GM18520 (cell line): ENCODE data around the gene TUBB3.
"Not testable (repeated sequence)": the region's sequence is repeated elsewhere in the genome, so short reads cannot be mapped to it uniquely, and the experiment has no call there.

Source experiments
- ATAC-seq: cut with Tn5 transposase; IDR thresholded peaks from one replicate; pipeline ENCODE4 v1.9.1; 2021; ENCODE audit not compliant: unreplicated experiment

TUBB3 gene

DNA sequence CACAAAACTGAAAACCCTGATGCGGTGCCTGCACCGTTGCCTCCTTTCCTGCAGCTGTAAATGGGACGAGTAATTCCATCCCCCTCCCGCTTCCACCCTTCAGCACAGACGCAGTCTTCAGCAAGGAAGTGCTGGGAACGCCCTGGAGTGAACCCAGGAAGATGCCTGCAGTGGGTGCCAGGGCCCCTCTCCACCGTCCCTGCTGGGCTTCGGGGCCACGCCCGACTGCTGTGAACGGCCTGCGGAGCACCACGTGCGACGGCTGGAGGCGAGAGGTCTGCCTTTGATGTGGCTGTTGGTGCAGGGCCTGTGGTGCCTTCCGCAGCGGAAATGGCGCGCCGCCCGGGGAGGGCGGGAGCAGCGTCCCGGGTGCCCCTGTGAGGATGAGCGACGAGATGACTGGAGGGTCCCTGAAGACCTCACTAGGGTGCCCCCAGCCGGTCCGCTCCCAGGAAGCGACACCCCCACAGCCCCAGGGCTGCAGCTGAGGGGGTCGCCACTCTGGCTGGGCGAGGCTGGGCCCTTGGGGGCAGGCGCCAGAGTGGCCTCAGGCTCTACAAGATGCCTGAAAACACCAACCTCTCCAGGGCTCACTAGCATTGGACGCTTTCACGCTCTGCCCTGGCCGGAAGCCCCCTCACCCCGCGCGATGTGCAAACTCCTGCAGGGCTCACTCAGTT, 5.2 kb upstream of the TUBB3 start:
- peak; percentile 67 for ATAC-seq

- ATAC-seq, result no peak
These were observed 4.4 kb upstream of the TUBB3 start, which contains the start of gene MC1R for GRCh38 chr16:89918453-89919347. Gene MC1R, plus strand, starts transcription at chr16:89918862. Its CDS starts 397 bp downstream, at chr16:89919259.

DNA sequence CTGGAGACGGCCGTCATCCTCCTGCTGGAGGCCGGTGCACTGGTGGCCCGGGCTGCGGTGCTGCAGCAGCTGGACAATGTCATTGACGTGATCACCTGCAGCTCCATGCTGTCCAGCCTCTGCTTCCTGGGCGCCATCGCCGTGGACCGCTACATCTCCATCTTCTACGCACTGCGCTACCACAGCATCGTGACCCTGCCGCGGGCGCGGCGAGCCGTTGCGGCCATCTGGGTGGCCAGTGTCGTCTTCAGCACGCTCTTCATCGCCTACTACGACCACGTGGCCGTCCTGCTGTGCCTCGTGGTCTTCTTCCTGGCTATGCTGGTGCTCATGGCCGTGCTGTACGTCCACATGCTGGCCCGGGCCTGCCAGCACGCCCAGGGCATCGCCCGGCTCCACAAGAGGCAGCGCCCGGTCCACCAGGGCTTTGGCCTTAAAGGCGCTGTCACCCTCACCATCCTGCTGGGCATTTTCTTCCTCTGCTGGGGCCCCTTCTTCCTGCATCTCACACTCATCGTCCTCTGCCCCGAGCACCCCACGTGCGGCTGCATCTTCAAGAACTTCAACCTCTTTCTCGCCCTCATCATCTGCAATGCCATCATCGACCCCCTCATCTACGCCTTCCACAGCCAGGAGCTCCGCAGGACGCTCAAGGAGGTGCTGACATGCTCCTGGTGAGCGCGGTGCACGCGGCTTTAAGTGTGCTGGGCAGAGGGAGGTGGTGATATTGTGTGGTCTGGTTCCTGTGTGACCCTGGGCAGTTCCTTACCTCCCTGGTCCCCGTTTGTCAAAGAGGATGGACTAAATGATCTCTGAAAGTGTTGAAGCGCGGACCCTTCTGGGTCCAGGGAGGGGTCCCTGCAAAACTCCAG, 3.4 kb upstream of the TUBB3 start:
- no peak for ATAC-seq

GRCh38 chr16:89920723-89921122, 2.4 kb upstream of the TUBB3 start:
- no peak for ATAC-seq

DNA sequence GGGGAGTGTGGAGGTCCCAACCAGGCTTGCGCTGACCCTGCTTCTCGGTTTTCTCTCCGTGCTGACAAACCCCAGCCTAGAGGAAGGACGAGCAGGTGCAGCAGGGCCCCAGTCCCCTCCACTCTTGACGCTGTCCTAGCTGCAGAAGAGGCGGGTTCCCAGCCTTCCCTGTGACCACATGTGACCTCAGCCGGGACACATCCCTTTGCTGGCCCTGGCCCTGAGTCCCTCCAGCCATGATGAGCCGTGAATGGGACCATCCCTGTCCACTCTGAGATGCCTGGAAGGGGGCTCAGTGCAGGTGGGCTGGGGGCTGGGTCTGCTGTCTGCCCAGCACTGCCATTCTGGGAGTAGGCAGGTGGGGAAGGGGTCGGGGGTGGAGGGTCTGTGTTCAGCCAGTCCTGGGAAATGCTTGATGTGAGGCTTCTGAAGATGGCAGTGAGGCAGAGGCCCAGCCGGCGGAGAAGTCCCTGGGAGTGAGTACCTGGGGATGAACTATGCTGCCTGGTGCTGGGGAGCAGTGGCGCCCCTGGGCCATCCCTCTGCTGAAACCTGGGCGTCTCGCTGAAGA, 1.9 kb upstream of the TUBB3 start:
- ATAC-seq, result no peak

DNA sequence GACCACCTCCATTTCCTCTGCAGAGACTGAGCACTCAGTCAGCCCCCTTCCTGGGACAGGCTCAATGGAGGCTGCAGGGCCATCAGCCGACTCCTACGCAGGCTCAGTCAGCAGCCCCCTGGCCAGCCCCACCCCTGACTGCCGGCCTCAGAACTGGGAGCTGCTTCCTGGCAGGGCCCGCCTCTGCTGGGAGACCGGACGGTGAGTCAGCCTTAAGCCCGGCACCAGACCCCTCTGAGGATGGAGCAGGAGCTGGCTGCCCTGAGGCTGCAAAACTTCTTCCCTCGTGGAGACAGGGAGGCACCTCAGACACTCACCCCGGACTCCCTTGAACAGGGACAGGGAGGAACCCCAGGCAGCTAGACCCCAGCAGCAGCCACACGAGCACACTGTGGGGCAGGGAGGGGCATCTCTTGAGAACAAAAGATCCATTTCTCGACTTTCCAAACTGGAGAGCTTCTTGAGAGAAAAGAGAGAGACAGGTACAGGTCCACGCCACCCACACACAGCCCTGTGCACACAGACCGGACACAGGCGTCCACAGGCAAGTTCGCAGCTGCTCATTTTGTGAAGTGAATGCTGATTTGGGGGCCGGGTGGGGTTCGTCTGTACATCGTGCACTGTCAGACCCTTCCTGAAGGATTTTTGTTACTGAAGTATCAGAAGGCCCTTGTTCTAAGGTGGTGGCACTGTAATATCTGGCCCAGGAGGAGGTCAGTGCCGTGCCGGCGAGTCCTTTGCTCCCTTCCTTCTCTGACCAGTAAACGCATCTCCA, 1.3 kb upstream of the TUBB3 start:
- no peak for ATAC-seq

DNA sequence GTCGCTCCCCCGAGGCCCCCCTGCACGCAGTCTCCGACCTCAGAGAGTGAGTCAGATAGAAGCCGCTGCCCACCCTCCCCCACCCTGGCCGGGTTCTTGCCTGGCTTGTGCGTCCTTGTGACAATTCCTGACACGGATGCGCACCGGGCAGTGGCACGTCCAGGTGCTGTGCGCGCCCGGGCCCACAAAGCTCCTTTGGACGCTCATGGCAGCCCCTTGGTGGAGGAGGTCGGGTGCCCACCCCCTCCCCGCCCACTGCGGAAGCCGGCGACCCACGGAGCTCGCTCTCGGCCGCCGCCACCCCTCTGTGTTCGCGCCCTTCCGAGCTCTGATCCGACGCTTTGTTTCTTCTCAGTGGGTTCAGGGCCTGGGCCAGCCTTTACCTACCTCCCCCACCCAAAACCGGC, 662 bp upstream of the TUBB3 start:
- ATAC-seq, result no peak

- no peak for ATAC-seq
These were observed 626 bp downstream of the TUBB3 start for GRCh38 chr16:89923640-89924296.

DNA sequence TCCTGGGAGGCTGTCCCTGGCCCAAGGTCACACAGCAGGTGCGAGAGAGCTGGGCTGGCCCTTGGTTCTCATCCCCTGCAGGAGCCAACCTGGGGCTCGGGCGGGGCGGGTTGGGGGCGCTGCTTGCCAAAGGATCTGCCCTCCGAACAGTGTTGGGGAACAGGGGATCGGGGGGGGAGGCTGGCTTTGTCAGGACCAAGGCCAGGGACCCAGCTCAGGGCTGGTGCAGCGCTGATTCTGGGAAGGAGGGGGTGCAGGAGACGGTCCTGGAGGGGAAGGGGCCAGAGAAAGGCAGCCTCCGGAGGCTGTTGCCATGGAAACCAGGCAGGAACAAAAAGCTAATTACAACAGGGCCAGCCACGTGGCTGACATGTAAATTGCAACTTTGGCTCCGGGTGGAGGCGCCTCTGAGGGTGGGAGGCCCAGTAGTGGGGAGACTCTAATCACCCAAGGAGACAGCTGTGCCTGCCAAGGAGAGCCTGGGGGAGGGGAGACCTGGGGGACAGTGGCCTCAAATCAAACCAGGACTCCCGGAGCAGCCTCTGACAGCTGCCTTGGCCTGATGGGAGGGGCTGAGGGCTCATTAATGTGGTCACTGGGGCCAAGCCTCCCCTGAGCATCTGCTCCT, 1.3 kb downstream of the TUBB3 start:
- no peak for ATAC-seq

- ATAC-seq, result no peak
These were observed 1.8 kb downstream of the TUBB3 start for GRCh38 chr16:89924925-89925307.

DNA sequence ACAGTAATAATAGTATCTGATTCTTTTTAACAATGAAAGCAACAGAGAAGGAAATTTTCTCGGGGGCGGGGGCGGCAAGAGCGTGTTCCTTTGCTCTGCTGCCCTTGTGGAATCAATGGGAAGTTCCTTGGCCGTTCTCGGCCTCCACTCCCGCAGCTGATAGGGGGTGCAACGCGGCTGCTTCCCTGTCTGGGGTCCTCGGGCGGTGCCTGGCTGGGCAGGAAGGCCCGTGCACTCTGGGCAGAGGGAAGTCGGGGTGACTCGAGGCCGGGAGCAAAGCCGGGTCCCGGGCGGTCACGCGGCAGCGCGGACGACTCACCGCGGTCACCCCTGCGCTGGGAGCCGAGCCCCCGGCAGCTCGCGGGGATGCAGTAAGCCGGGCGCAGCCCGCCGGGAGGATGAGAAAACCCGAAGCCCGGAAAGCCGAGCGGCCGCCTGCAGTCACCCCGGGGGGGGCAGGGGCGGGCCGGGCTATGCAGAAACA, 2.5 kb downstream of the TUBB3 start:
- ATAC-seq, result no peak

GRCh38 chr16:89931305-89931896, 8.3 kb downstream of the TUBB3 start:
- no peak for ATAC-seq

DNA sequence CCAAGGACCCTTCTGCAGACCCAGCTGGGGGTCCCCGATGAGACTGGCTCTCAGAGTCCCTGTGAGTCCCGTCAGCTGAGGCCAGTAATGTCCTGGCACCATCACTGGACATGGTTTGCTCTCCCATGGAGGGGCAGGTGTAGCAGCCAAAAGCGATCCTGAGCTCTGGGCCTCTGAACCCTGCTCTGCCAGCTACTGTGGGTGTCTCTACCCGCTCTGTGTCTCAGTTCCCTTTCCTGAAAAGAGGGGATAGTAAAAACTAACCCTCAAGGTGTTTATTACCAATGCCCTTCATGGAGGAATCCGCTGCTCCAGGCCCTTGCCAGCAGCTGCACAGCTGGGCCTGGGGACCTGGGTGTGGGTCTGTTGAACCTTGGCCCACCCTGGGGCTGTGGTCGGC, 8.8 kb downstream of the TUBB3 start:
- no peak for ATAC-seq

DNA sequence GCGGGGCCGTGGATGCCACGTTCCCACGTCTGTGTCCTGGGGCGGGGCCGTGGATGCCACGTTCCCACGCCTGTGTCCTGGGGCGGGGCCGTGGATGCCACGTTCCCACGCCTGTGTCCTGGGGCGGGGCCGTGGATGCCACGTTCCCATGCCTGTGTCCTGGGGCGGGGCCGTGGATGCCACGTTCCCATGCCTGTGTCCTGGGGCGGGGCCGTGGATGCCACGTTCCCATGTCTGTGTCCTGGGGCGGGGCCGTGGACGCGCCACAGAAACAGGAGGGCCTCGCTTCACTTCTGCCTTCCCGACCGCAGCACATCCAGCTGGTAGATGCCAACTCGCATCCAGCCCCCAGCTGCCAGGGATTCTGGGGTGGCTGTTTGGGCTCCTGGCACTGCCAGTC, 10.9 kb downstream of the TUBB3 start:
- ATAC-seq, result not testable (repeated sequence)

- ATAC-seq, result no peak
These were observed 11.7 kb downstream of the TUBB3 start for GRCh38 chr16:89934611-89935553.

DNA sequence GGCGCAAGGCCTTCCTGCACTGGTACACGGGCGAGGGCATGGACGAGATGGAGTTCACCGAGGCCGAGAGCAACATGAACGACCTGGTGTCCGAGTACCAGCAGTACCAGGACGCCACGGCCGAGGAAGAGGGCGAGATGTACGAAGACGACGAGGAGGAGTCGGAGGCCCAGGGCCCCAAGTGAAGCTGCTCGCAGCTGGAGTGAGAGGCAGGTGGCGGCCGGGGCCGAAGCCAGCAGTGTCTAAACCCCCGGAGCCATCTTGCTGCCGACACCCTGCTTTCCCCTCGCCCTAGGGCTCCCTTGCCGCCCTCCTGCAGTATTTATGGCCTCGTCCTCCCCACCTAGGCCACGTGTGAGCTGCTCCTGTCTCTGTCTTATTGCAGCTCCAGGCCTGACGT, 12.5 kb downstream of the TUBB3 start:
- not testable (repeated sequence) for ATAC-seq

GRCh38 chr16:89936034-89936433, 12.9 kb downstream of the TUBB3 start:
- no peak for ATAC-seq

GRCh38 chr16:89936508-89936907, 13.4 kb downstream of the TUBB3 start:
- no peak for ATAC-seq
